Psoas muscle (tissue), 8 donors: ENCODE data around the gene EPN3. TPM values are rescaled to one million over a fixed set of nuclear protein-coding genes. Genes with fewer than 3 reads are reported as not detected.

ENCODE experiments used
- ATAC-seq, 4 donors: fragments of 200-7000 bp; cut with Tn5 transposase; one replicate each; pipeline ENCODE4 v1.9.1; 2020; ENCODE audit warnings: moderate library complexity in 3 of 4, mild to moderate bottlenecking in 2 of 4
- DNase-seq, 2 donors: peaks; one replicate each; pipeline ENCODE4 v3.0.0-alpha.2; 2020
- H3K27ac ChIP-seq: fragments of 200-600 bp; one replicate; pipeline ENCODE4 v1.8.0; 2022
- H3K27me3 ChIP-seq, 3 donors: fragments of 200-600 bp in 1 of 3; one replicate each; pipeline versions ENCODE4 v1.6.1 to v1.8.0; 2013 to 2022; ENCODE audit warnings: low read length in 2 of 3, mild to moderate bottlenecking in 2 of 3, moderate library complexity in 1 of 3; ENCODE audit not compliant: insufficient read depth in 3 of 3
- H3K36me3 ChIP-seq, 2 donors: fragments of 200-600 bp in 1 of 2; one replicate each; pipeline versions ENCODE4 v1.6.1 to v1.8.0; 2013 to 2022; ENCODE audit warnings: low read depth in 1 of 2, mild to moderate bottlenecking in 1 of 2, moderate library complexity in 1 of 2; ENCODE audit not compliant: insufficient read depth in 1 of 2
- H3K4me1 ChIP-seq: fragments of 200-600 bp; one replicate; pipeline ENCODE4 v1.8.0; 2022
- H3K4me3 ChIP-seq: fragments of 200-600 bp; one replicate; pipeline ENCODE4 v1.8.0; 2022; ENCODE audit warnings: mild to moderate bottlenecking
- H3K9me3 ChIP-seq: fragments of 200-600 bp; one replicate; pipeline ENCODE4 v1.8.0; 2022
- CTCF ChIP-seq: fragments of 200-600 bp; IDR thresholded peaks from one replicate; pipeline ENCODE4 v1.8.0; 2022; ENCODE audit warnings: antibody characterized with exemption
- WGBS, 3 donors: extraction: QIAGEN DNeasy Blood & Tissue Kit; methylation state at CpG; one replicate each; pipeline versions ENCODE4 v1.1.6 to v1.1.7; 2013; 5-methylcytosine and 5-hydroxymethylcytosine counted together
- intact Hi-C, 2 donors: fragments of 100-400 bp; cut with DNase I; formaldehyde crosslinking; loops; one replicate each; pipeline versions ENCODE4 v1.11.0 to v1.14.2; 2022
- polyA plus RNA-seq, 3 donors: library from polyadenylated mRNA; stranded (reverse); fragments of 200-250 nt; gene quantifications; one replicate each; pipeline ENCODE4 v1.2.3, GENCODE V29; 2013
- total RNA-seq, 4 donors: library from RNA; stranded (reverse); fragmentation: NEBNext Ultra II Directional in 2 of 4; extraction: Animal tissue kit (Norgen Biotek cat#: 25700) in 2 of 4; gene quantifications; one replicate each; pipeline versions ENCODE4 v1.2.1 to v1.2.4, GENCODE V29; 2021 to 2023
- donor health status: healthy with polysubstance abuse.
- donor health status: DM: no; HTN: no; CAD: no; lungs with moderate emphysema.
- donor health status: Bipolar disorder and iron deficiency.
- donor health status: healthy.
- donor health status: DM: yes; HTN: yes; CAD: no.
- donor health status: DM: no; HTN: no; CAD: no.
- donor health status: DM: no; HTN: no; CAD: no.
- donor health status: DM: yes; HTN: yes; CAD: no.

EPN3 gene
- total and polyA plus RNA-seq, 7 donors = 0.03 to 0.15 (median 0.12) TPM; not detected in 4

- no peaks in the 10 kb centered on the region for H3K9me3 ChIP-seq
- intact Hi-C loops = no loop called here
- no peaks in the 10 kb centered on the region for H3K36me3 ChIP-seq
- 93 to 99% (median 94%) methylated on average over 8 of the region's 8 CpGs for WGBS, 3 donors
- no peak for ATAC-seq
- no peak overlapping the region for H3K4me3 ChIP-seq
- no peak overlapping the region for H3K27ac ChIP-seq
- TF ChIP-seq CTCF = no peak
- no peaks in the 10 kb centered on the region for H3K4me1 ChIP-seq
- no peaks in the 10 kb centered on the region for H3K27me3 ChIP-seq
- peak in 1 of 2 donors; percentile 0 for DNase-seq
These were observed 36.6 kb upstream of the EPN3 start for GRCh38 chr17:50495918-50496317.

GRCh38 chr17:50498021-50498874 lies 34.3 kb upstream of the EPN3 start:
- WGBS, 3 donors = 78 to 88% (median 80%) methylated on average over 7 of the region's 7 CpGs
- H3K4me3 ChIP-seq = no peak overlapping the region
- no peak overlapping the region for H3K27ac ChIP-seq
- no peaks in the 10 kb centered on the region for H3K9me3 ChIP-seq
- intact Hi-C loops = no loop called here
- ATAC-seq (no peak), DNase-seq (peak in 1 of 2 donors; percentile 29)
- TF ChIP-seq CTCF = no peak
- H3K4me1 ChIP-seq = no peaks in the 10 kb centered on the region
- H3K36me3 ChIP-seq = no peaks in the 10 kb centered on the region
- no peaks in the 10 kb centered on the region for H3K27me3 ChIP-seq

- no peak for TF ChIP-seq CTCF
- no peak overlapping the region for H3K4me3 ChIP-seq
These were observed 33.3 kb upstream of the EPN3 start for GRCh38 chr17:50499270-50499669.

GRCh38 chr17:50499721-50500120 lies 32.8 kb upstream of the EPN3 start:
- Histone ChIP-seq H3K9me3 (no peaks in the 10 kb centered on the region), H3K36me3 (no peaks in the 10 kb centered on the region), H3K27me3 (no peaks in the 10 kb centered on the region), H3K4me1 (no peaks in the 10 kb centered on the region), H3K4me3 (no peak overlapping the region), H3K27ac (no peak overlapping the region)
- no peak for ATAC-seq
- 95 to 98% (median 96%) methylated on average over 2 of the region's 2 CpGs for WGBS, 3 donors
- no peak for DNase-seq
- TF ChIP-seq CTCF = no peak
- intact Hi-C loops = no loop called here

More at GRCh38 chr17:50499270-50499669, 33.3 kb upstream of the EPN3 start:
- DNase-seq = no peak
- Histone ChIP-seq H3K4me1 (no peaks in the 10 kb centered on the region), H3K9me3 (no peaks in the 10 kb centered on the region), H3K36me3 (no peaks in the 10 kb centered on the region), H3K27me3 (no peaks in the 10 kb centered on the region), H3K27ac (no peak overlapping the region)
- no peak for ATAC-seq
- intact Hi-C loops = no loop called here

- H3K27ac ChIP-seq = no peak overlapping the region
- ATAC-seq (no peak), DNase-seq (no peak)
- H3K9me3 ChIP-seq = no peaks in the 10 kb centered on the region
- H3K36me3 ChIP-seq = no peaks in the 10 kb centered on the region
- TF ChIP-seq CTCF = peak; percentile 26
- no peaks in the 10 kb centered on the region for H3K4me1 ChIP-seq
- H3K27me3 ChIP-seq = no peaks in the 10 kb centered on the region
- H3K4me3 ChIP-seq = no peak overlapping the region
- intact Hi-C loops = no loop called here
- WGBS, 3 donors = 35 to 44% (median 43%) methylated on average over 5 of the region's 5 CpGs
These were observed 31.5 kb upstream of the EPN3 start for GRCh38 chr17:50501054-50501453.
